H1 (cell line): ENCODE data around the gene NPSR1.

ENCODE experiments used
- CTCF ChIP-seq, 3 experiments: IDR thresholded peaks; 1 replicate in 2 of 3; 2 replicates in 1 of 3; pipeline versions ENCODE4 v1.5.1 to v1.6.1; 2011; ENCODE audit warnings: low read length in 3 of 3, mild to moderate bottlenecking in 3 of 3, inconsistent platforms in 2 of 3, low read depth in 1 of 3, moderate library complexity in 1 of 3; ENCODE audit not compliant: insufficient read depth in 1 of 3; ENCODE audit errors: control extremely low read depth in 1 of 3
- FOSL1 ChIP-seq: IDR thresholded peaks from 2 replicates; pipeline ENCODE4 v1.6.1; 2011; ENCODE audit warnings: mild to moderate bottlenecking, low read depth, low read length, moderate library complexity; ENCODE audit not compliant: insufficient read depth
- JUN ChIP-seq: IDR thresholded peaks from 2 replicates; pipeline ENCODE4 v1.6.1; 2011; ENCODE audit warnings: low read depth, mild to moderate bottlenecking, improper control_type of control experiment, low read length
- KDM1A ChIP-seq: fragments of 200-600, 300-600 bp; sonication (generic); IDR thresholded peaks from 2 replicates; pipeline ENCODE4 v1.7.1; 2016; ENCODE audit warnings: mild to moderate bottlenecking, low read length, borderline replicate concordance
- MAX ChIP-seq: IDR thresholded peaks from 2 replicates; pipeline ENCODE4 v1.6.1; 2012; ENCODE audit warnings: inconsistent platforms
- POLR2AphosphoS5 ChIP-seq: IDR thresholded peaks from 2 replicates; pipeline ENCODE4 v1.6.1; 2011; ENCODE audit warnings: low read depth, low read length
- RFX5 ChIP-seq: IDR thresholded peaks from 2 replicates; pipeline ENCODE4 v1.6.1; 2011; ENCODE audit warnings: low read depth, low read length, improper control_type of control experiment, borderline replicate concordance
- RXRA ChIP-seq: IDR thresholded peaks from 2 replicates; pipeline ENCODE4 v1.6.1; 2011; ENCODE audit warnings: low read depth, mild to moderate bottlenecking, low read length, moderate library complexity; ENCODE audit not compliant: insufficient read depth
- SIN3A ChIP-seq, 2 experiments: IDR thresholded peaks in 1 of 2; conservative IDR thresholded peaks in 1 of 2; 2 replicates each; pipeline ENCODE4 v1.6.1; 2011 to 2012; ENCODE audit warnings: low read length in 2 of 2, improper control_type of control experiment in 1 of 2, low read depth in 1 of 2, mild to moderate bottlenecking in 1 of 2
- SP2 ChIP-seq: IDR thresholded peaks from 2 replicates; pipeline ENCODE4 v1.6.1; 2012; ENCODE audit warnings: mild to moderate bottlenecking, low read length, inconsistent platforms

GRCh38 chr7:34875481-34875880, 217.5 kb downstream of the NPSR1 start:
- TF ChIP-seq POLR2AphosphoS5 (no peak), SP2 (no peak), FOSL1 (no peak), CTCF (IDR thresholded peaks at IDR 0.05; ENCODE audit: control extremely low read depth in 1 of 3, insufficient read depth in 1 of 3, low read depth in 1 of 3, low read length in 3 of 3) (no peak), JUN (no peak), SIN3A (conservative IDR thresholded peaks at IDR 0.05 in 1 of 2, IDR thresholded peaks at IDR 0.05 in 1 of 2; ENCODE audit: low read depth in 1 of 2, low read length in 2 of 2) (no peak), MAX (no peak), KDM1A (no peak), RXRA (no peak), RFX5 (no peak)
